B cell (primary cell): ENCODE results near the gene EHBP1. TPM values are rescaled to one million over a fixed set of nuclear protein-coding genes. Genes with fewer than 3 reads are reported as not detected.

ENCODE experiments used
- ATAC-seq: fragments of 200-7000 bp; cut with Tn5 transposase; one replicate; pipeline ENCODE4 v1.10.0; 2021; ENCODE audit warnings: low read depth, mild to moderate bottlenecking, moderate number of reproducible peaks, moderate library complexity
- CTCF ChIA-PET: fragments of 350-600 bp; sonication (Branson Sonifier 250); formaldehyde crosslinking; loops from one replicate; lab custom pipeline; 2021; ENCODE audit warnings: antibody characterized with exemption, inconsistent platforms; lab: Charles Lee
- POLR2A ChIA-PET: fragments of 350-600 bp; sonication (Branson Sonifier 250); formaldehyde crosslinking; loops from one replicate; lab custom pipeline; 2021; ENCODE audit warnings: antibody characterized with exemption; lab: Charles Lee
- DNase-seq: peaks from one replicate; pipeline ENCODE4 v3.0.0; 2013
- H2AFZ ChIP-seq: 2 replicates; pipeline ENCODE4 v1.6.1; 2012; ENCODE audit warnings: mild to moderate bottlenecking, low read depth, low read length; ENCODE audit not compliant: insufficient read depth, poor library complexity, severe bottlenecking
- H3K27ac ChIP-seq, 2 donors: 1 replicate in 1 of 2; 2 replicates in 1 of 2; pipeline ENCODE4 v1.5.1; 2012 to 2013; ENCODE audit warnings: low read length in 2 of 2, mild to moderate bottlenecking in 2 of 2, moderate library complexity in 1 of 2
- H3K27me3 ChIP-seq, 4 experiments: fragments of 200-600 bp in 1 of 4; sonication (generic) in 1 of 4; replicated peaks in 1 of 4; 1 replicate in 2 of 4; 2 replicates in 2 of 4; pipeline versions ENCODE4 v1.6.1 to v1.7.0; 2013 to 2016; ENCODE audit warnings: low read length in 3 of 4, mild to moderate bottlenecking in 2 of 4, mixed read lengths in 1 of 4, moderate library complexity in 1 of 4; ENCODE audit not compliant: insufficient read depth in 4 of 4, control insufficient read depth in 3 of 4; ENCODE audit errors: control extremely low read depth in 1 of 4
- H3K36me3 ChIP-seq, 2 experiments: replicated peaks in 1 of 2; 1 replicate in 1 of 2; 2 replicates in 1 of 2; pipeline versions ENCODE4 v1.6.1 to v1.7.1; 2013; ENCODE audit warnings: low read length in 1 of 2; ENCODE audit not compliant: insufficient read depth in 2 of 2, control insufficient read depth in 1 of 2; ENCODE audit errors: control extremely low read depth in 1 of 2, extremely low read depth in 1 of 2
- H3K4me1 ChIP-seq, 2 donors: fragments of 200-600 bp in 1 of 2; sonication (generic) in 1 of 2; 1 replicate in 1 of 2; 2 replicates in 1 of 2; pipeline versions ENCODE4 v1.5.1 to v1.6.1; 2013 to 2017; ENCODE audit warnings: low read length in 2 of 2; ENCODE audit not compliant: control insufficient read depth in 2 of 2, insufficient read depth in 2 of 2
- H3K4me2 ChIP-seq: replicated peaks from 2 replicates; pipeline ENCODE3; 2012; ENCODE audit warnings: mild to moderate bottlenecking, low read depth, low read length; ENCODE audit not compliant: poor library complexity, severe bottlenecking
- H3K4me3 ChIP-seq, 5 experiments: fragments of 200-600 bp in 1 of 5; sonication (generic) in 1 of 5; 1 replicate in 3 of 5; 2 replicates in 2 of 5; pipeline versions ENCODE4 v1.5.1 to v1.7.0; 2011 to 2016; ENCODE audit warnings: low read length in 4 of 5, mild to moderate bottlenecking in 4 of 5, low read depth in 2 of 5, control low read depth in 1 of 5, moderate library complexity in 1 of 5; ENCODE audit not compliant: insufficient read depth in 1 of 5; ENCODE audit errors: control extremely low read depth in 1 of 5, extremely low read depth in 1 of 5
- H3K79me2 ChIP-seq: fragments of 200-600 bp; sonication (generic); one replicate; pipeline ENCODE4 v1.6.0; 2016; ENCODE audit warnings: low read length; ENCODE audit not compliant: control insufficient read depth, insufficient read depth
- H3K9ac ChIP-seq: fragments of 200-600 bp; sonication (generic); 2 replicates; pipeline ENCODE4 v1.6.1; 2017; ENCODE audit warnings: mild to moderate bottlenecking, low read length, moderate library complexity
- H3K9me3 ChIP-seq, 3 donors: one replicate each; pipeline versions ENCODE4 v1.6.1 to v1.7.1; 2013; ENCODE audit warnings: low read length in 2 of 3; ENCODE audit not compliant: control insufficient read depth in 2 of 3, insufficient read depth in 1 of 3; ENCODE audit errors: control extremely low read depth in 1 of 3
- H4K20me1 ChIP-seq: 2 replicates; pipeline ENCODE4 v1.6.0; 2012; ENCODE audit warnings: mild to moderate bottlenecking, low read length; ENCODE audit not compliant: insufficient read depth, control insufficient read depth, poor library complexity, severe bottlenecking
- H3K27ac Mint-ChIP-seq: one replicate; pipeline ENCODE4 v1.8.0; 2021; ENCODE audit warnings: mixed read lengths
- H3K27me3 Mint-ChIP-seq: one replicate; pipeline ENCODE4 v1.8.0; 2021; ENCODE audit warnings: mixed read lengths
- H3K4me1 Mint-ChIP-seq: one replicate; pipeline ENCODE4 v1.8.0; 2021; ENCODE audit warnings: mixed read lengths
- H3K4me3 Mint-ChIP-seq: one replicate; pipeline ENCODE4 v1.8.0; 2021; ENCODE audit warnings: mixed read lengths
- H3K9me3 Mint-ChIP-seq: one replicate; pipeline ENCODE4 v1.8.0; 2022; ENCODE audit warnings: mixed read lengths; ENCODE audit not compliant: insufficient read depth
- EZH2 ChIP-seq: IDR thresholded peaks from 2 replicates; pipeline ENCODE4 v1.6.1; 2012; ENCODE audit warnings: borderline replicate concordance, low read depth, mild to moderate bottlenecking, moderate library complexity, low read length; ENCODE audit not compliant: insufficient read depth, poor library complexity, severe bottlenecking
- WGBS: methylation state at CpG from one replicate; pipeline ENCODE4 v1.1.5; 2013; ENCODE audit warnings: missing lambda C conversion rate; ENCODE audit not compliant: insufficient coverage; 5-methylcytosine and 5-hydroxymethylcytosine counted together
- intact Hi-C: fragments of 100-400 bp; cut with micrococcal nuclease; formaldehyde crosslinking; loops from one replicate; pipeline ENCODE4 v1.10.0; 2022
- polyA plus RNA-seq: library from polyadenylated mRNA; depleted of rRNA; stranded (reverse); fragments of >200 nt; gene quantifications from 2 replicates; pipeline ENCODE4 v1.2.3, GENCODE V29; 2012
- total RNA-seq, 2 donors: library from RNA; stranded (reverse); fragments of 120-200 nt in 1 of 2; gene quantifications; 1 replicate in 1 of 2; 2 replicates in 1 of 2; pipeline versions ENCODE4 v1.2.3 to v1.2.4, GENCODE V29; 2013 to 2022
- TF ChIP-seq, protein P1 (sequence below): fragments of 200-600 bp; IDR thresholded peaks from one replicate; pipeline ENCODE4 v1.8.0; 2022; ENCODE audit warnings: antibody characterized with exemption, mild to moderate bottlenecking

EHBP1 gene
- total and polyA plus RNA-seq, 2 donors (not counting 1 experiment from before 2014, with no cell fraction given), result 8.8 to 34.7 TPM

DNA sequence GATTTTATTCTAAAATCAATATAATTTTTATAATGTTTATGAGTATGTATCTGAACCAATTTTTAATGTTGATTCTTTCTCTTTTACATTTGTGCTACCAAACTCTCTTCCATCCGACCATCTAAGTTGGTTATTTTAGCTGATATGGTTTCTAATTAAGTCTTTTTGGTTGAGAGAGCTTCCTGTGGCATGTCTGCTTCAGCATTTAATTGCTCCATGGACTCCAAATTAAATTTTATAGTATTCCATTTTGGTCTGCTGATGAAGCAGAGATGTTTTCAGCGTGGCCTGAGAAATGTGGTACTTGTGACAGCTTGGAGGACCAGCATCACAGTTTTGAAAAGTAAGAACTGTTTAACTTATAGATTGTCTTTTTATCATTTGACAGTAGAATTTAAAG lies 105.6 kb downstream of the EHBP1 start:
- Mint-ChIP-seq H3K4me3 (no peak overlapping the region), H3K27me3 (no peaks in the 10 kb centered on the region), H3K4me1 (no peaks in the 10 kb centered on the region), H3K9me3 (no peaks in the 10 kb centered on the region), H3K27ac (no peak overlapping the region)
- intact Hi-C loops, result no loop called here
- Histone ChIP-seq H4K20me1 (no peaks in the 10 kb centered on the region), H3K4me1 (no peaks in the 10 kb centered on the region), H3K4me2 (no peak overlapping the region), H3K27me3 (no peaks in the 10 kb centered on the region), H3K27ac (no peak overlapping the region), H2AFZ (no peak overlapping the region), H3K4me3 (no peak overlapping the region), H3K9ac (no peak overlapping the region), H3K79me2 (peaks cover 6% of the 10 kb centered on the region), H3K36me3 (no peaks in the 10 kb centered on the region), H3K9me3 (peaks cover 0 to 16% (median 2%) of the 10 kb centered on the region in 3 donors)
- TF ChIP-seq, protein P1, sequence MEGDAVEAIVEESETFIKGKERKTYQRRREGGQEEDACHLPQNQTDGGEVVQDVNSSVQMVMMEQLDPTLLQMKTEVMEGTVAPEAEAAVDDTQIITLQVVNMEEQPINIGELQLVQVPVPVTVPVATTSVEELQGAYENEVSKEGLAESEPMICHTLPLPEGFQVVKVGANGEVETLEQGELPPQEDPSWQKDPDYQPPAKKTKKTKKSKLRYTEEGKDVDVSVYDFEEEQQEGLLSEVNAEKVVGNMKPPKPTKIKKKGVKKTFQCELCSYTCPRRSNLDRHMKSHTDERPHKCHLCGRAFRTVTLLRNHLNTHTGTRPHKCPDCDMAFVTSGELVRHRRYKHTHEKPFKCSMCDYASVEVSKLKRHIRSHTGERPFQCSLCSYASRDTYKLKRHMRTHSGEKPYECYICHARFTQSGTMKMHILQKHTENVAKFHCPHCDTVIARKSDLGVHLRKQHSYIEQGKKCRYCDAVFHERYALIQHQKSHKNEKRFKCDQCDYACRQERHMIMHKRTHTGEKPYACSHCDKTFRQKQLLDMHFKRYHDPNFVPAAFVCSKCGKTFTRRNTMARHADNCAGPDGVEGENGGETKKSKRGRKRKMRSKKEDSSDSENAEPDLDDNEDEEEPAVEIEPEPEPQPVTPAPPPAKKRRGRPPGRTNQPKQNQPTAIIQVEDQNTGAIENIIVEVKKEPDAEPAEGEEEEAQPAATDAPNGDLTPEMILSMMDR, result no peak
- TF ChIP-seq EZH2, result no peak
- ChIA-PET CTCF (no interaction called here), POLR2A (no interaction called here)
- WGBS, result 83% methylated on average over 1 of the region's 2 CpGs
- DNase-seq (no peak), ATAC-seq (no peak)

DNA sequence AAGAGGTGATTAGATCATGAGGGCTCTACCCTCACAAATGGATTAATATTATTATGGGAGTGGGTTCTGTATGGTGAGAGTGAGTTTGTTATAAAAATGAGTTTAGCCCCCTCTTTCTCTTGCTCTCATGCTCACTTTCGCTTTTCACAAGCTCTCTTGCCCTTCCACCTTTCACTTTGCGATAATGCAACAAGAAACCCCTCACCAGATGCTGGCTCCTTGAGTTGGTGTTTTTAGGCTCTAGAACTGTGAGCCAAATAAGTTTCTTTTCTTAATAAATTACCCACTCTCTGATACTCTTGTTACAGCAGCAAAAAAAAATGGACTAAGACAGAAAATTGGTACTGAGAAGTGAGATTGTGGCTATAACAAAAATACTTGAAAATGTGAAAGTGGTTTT lies 106.5 kb downstream of the EHBP1 start:
- H3K9me3 Mint-ChIP-seq, result no peaks in the 10 kb centered on the region
- H3K9me3 ChIP-seq, result peaks cover 0 to 12% (median 2%) of the 10 kb centered on the region in 3 donors
- no peaks in the 10 kb centered on the region for H3K36me3 ChIP-seq
- no peak overlapping the region for H3K4me2 ChIP-seq
- H2AFZ ChIP-seq, result no peak overlapping the region
- no peaks in the 10 kb centered on the region for H3K4me1 Mint-ChIP-seq
- H4K20me1 ChIP-seq, result no peaks in the 10 kb centered on the region
- POLR2A ChIA-PET, result no interaction called here
- no peaks in the 10 kb centered on the region for H3K4me1 ChIP-seq
- no peak overlapping the region for H3K27ac ChIP-seq
- no peak overlapping the region for H3K4me3 Mint-ChIP-seq
- no peak for ATAC-seq
- no peak overlapping the region for H3K4me3 ChIP-seq
- H3K9ac ChIP-seq, result no peak overlapping the region
- H3K27ac Mint-ChIP-seq, result no peak overlapping the region
- DNase-seq, result no peak
- H3K79me2 ChIP-seq, result peaks cover 6% of the 10 kb centered on the region
- no peak for TF ChIP-seq EZH2
- TF ChIP-seq, protein P1, result no peak
- H3K27me3 Mint-ChIP-seq, result no peaks in the 10 kb centered on the region
- no CpG with 5 or more reads among the region's 2 CpGs for WGBS
- H3K27me3 ChIP-seq, result no peaks in the 10 kb centered on the region
- CTCF ChIA-PET, result no interaction called here
- intact Hi-C loops, result no loop called here
